Measurements from ENCODE around the gene PUDP.

The PUDP gene

GRCh38 chrX:7091923-7092322 lies 56.0 kb downstream of the PUDP start:
- no peak for DNase-seq (ENCODE audit: extremely low read depth, low read depth)
- TF ChIP-seq CTCF (IDR thresholded peaks at IDR 0.05; ENCODE audit: low read depth, low read length) = no peak

GRCh38 chrX:7090641-7091040 lies 57.3 kb downstream of the PUDP start:
- no peak for TF ChIP-seq CTCF (IDR thresholded peaks at IDR 0.05; ENCODE audit: low read depth, low read length)
- DNase-seq (ENCODE audit: extremely low read depth, low read depth) = no peak

GRCh38 chrX:7088968-7089615 lies 58.9 kb downstream of the PUDP start:
- DNase-seq (ENCODE audit: extremely low read depth, low read depth) = no peak
- no peak for TF ChIP-seq CTCF (IDR thresholded peaks at IDR 0.05; ENCODE audit: low read depth, low read length)

GRCh38 chrX:7086384-7086783 lies 61.6 kb downstream of the PUDP start:
- TF ChIP-seq CTCF (IDR thresholded peaks at IDR 0.05; ENCODE audit: low read depth, low read length) = no peak
- DNase-seq (ENCODE audit: extremely low read depth, low read depth) = no peak

- no peak for TF ChIP-seq CTCF (IDR thresholded peaks at IDR 0.05; ENCODE audit: low read depth, low read length)
Measured at GRCh38 chrX:7085879-7086278, 62.1 kb downstream of the PUDP start.

GRCh38 chrX:7084841-7085240 lies 63.1 kb downstream of the PUDP start:
- no peak for TF ChIP-seq CTCF (IDR thresholded peaks at IDR 0.05; ENCODE audit: low read depth, low read length)
- no peak for DNase-seq (ENCODE audit: extremely low read depth, low read depth)

More at GRCh38 chrX:7085879-7086278, 62.1 kb downstream of the PUDP start:
- DNase-seq (ENCODE audit: extremely low read depth, low read depth) = no peak

GRCh38 chrX:7083468-7084396 lies 64.2 kb downstream of the PUDP start:
- peak; percentile 63 for DNase-seq (ENCODE audit: extremely low read depth, low read depth)
- TF ChIP-seq CTCF (IDR thresholded peaks at IDR 0.05; ENCODE audit: low read depth, low read length) = no peak

All from AG09319 (cell line).